B cell (primary cell): ENCODE measurements around the gene SENP5. TPM values are rescaled to one million over a fixed set of nuclear protein-coding genes. Genes with fewer than 3 reads are reported as not detected.

Experiments
- ATAC-seq: fragments of 200-7000 bp; cut with Tn5 transposase; one replicate; pipeline ENCODE4 v1.10.0; 2021; ENCODE audit warnings: low read depth, mild to moderate bottlenecking, moderate number of reproducible peaks, moderate library complexity
- CTCF ChIA-PET: fragments of 350-600 bp; sonication (Branson Sonifier 250); formaldehyde crosslinking; loops from one replicate; lab custom pipeline; 2021; ENCODE audit warnings: antibody characterized with exemption, inconsistent platforms; lab: Charles Lee
- POLR2A ChIA-PET: fragments of 350-600 bp; sonication (Branson Sonifier 250); formaldehyde crosslinking; loops from one replicate; lab custom pipeline; 2021; ENCODE audit warnings: antibody characterized with exemption; lab: Charles Lee
- DNase-seq: peaks from one replicate; pipeline ENCODE4 v3.0.0; 2013
- H2AFZ ChIP-seq: 2 replicates; pipeline ENCODE4 v1.6.1; 2012; ENCODE audit warnings: mild to moderate bottlenecking, low read depth, low read length; ENCODE audit not compliant: insufficient read depth, poor library complexity, severe bottlenecking
- H3K27ac ChIP-seq, 2 donors: 1 replicate in 1 of 2; 2 replicates in 1 of 2; pipeline ENCODE4 v1.5.1; 2012 to 2013; ENCODE audit warnings: low read length in 2 of 2, mild to moderate bottlenecking in 2 of 2, moderate library complexity in 1 of 2
- H3K27me3 ChIP-seq, 4 experiments: fragments of 200-600 bp in 1 of 4; sonication (generic) in 1 of 4; replicated peaks in 1 of 4; 1 replicate in 2 of 4; 2 replicates in 2 of 4; pipeline versions ENCODE4 v1.6.1 to v1.7.0; 2013 to 2016; ENCODE audit warnings: low read length in 3 of 4, mild to moderate bottlenecking in 2 of 4, mixed read lengths in 1 of 4, moderate library complexity in 1 of 4; ENCODE audit not compliant: insufficient read depth in 4 of 4, control insufficient read depth in 3 of 4; ENCODE audit errors: control extremely low read depth in 1 of 4
- H3K36me3 ChIP-seq, 2 experiments: replicated peaks in 1 of 2; 1 replicate in 1 of 2; 2 replicates in 1 of 2; pipeline versions ENCODE4 v1.6.1 to v1.7.1; 2013; ENCODE audit warnings: low read length in 1 of 2; ENCODE audit not compliant: insufficient read depth in 2 of 2, control insufficient read depth in 1 of 2; ENCODE audit errors: control extremely low read depth in 1 of 2, extremely low read depth in 1 of 2
- H3K4me1 ChIP-seq, 2 donors: fragments of 200-600 bp in 1 of 2; sonication (generic) in 1 of 2; 1 replicate in 1 of 2; 2 replicates in 1 of 2; pipeline versions ENCODE4 v1.5.1 to v1.6.1; 2013 to 2017; ENCODE audit warnings: low read length in 2 of 2; ENCODE audit not compliant: control insufficient read depth in 2 of 2, insufficient read depth in 2 of 2
- H3K4me2 ChIP-seq: replicated peaks from 2 replicates; pipeline ENCODE3; 2012; ENCODE audit warnings: mild to moderate bottlenecking, low read depth, low read length; ENCODE audit not compliant: poor library complexity, severe bottlenecking
- H3K4me3 ChIP-seq, 5 experiments: fragments of 200-600 bp in 1 of 5; sonication (generic) in 1 of 5; 1 replicate in 3 of 5; 2 replicates in 2 of 5; pipeline versions ENCODE4 v1.5.1 to v1.7.0; 2011 to 2016; ENCODE audit warnings: low read length in 4 of 5, mild to moderate bottlenecking in 4 of 5, low read depth in 2 of 5, control low read depth in 1 of 5, moderate library complexity in 1 of 5; ENCODE audit not compliant: insufficient read depth in 1 of 5; ENCODE audit errors: control extremely low read depth in 1 of 5, extremely low read depth in 1 of 5
- H3K79me2 ChIP-seq: fragments of 200-600 bp; sonication (generic); one replicate; pipeline ENCODE4 v1.6.0; 2016; ENCODE audit warnings: low read length; ENCODE audit not compliant: control insufficient read depth, insufficient read depth
- H3K9ac ChIP-seq: fragments of 200-600 bp; sonication (generic); 2 replicates; pipeline ENCODE4 v1.6.1; 2017; ENCODE audit warnings: mild to moderate bottlenecking, low read length, moderate library complexity
- H3K9me3 ChIP-seq, 3 donors: one replicate each; pipeline versions ENCODE4 v1.6.1 to v1.7.1; 2013; ENCODE audit warnings: low read length in 2 of 3; ENCODE audit not compliant: control insufficient read depth in 2 of 3, insufficient read depth in 1 of 3; ENCODE audit errors: control extremely low read depth in 1 of 3
- H4K20me1 ChIP-seq: 2 replicates; pipeline ENCODE4 v1.6.0; 2012; ENCODE audit warnings: mild to moderate bottlenecking, low read length; ENCODE audit not compliant: insufficient read depth, control insufficient read depth, poor library complexity, severe bottlenecking
- H3K27ac Mint-ChIP-seq: one replicate; pipeline ENCODE4 v1.8.0; 2021; ENCODE audit warnings: mixed read lengths
- H3K27me3 Mint-ChIP-seq: one replicate; pipeline ENCODE4 v1.8.0; 2021; ENCODE audit warnings: mixed read lengths
- H3K4me1 Mint-ChIP-seq: one replicate; pipeline ENCODE4 v1.8.0; 2021; ENCODE audit warnings: mixed read lengths
- H3K4me3 Mint-ChIP-seq: one replicate; pipeline ENCODE4 v1.8.0; 2021; ENCODE audit warnings: mixed read lengths
- H3K9me3 Mint-ChIP-seq: one replicate; pipeline ENCODE4 v1.8.0; 2022; ENCODE audit warnings: mixed read lengths; ENCODE audit not compliant: insufficient read depth
- EZH2 ChIP-seq: IDR thresholded peaks from 2 replicates; pipeline ENCODE4 v1.6.1; 2012; ENCODE audit warnings: borderline replicate concordance, low read depth, mild to moderate bottlenecking, moderate library complexity, low read length; ENCODE audit not compliant: insufficient read depth, poor library complexity, severe bottlenecking
- WGBS: methylation state at CpG from one replicate; pipeline ENCODE4 v1.1.5; 2013; ENCODE audit warnings: missing lambda C conversion rate; ENCODE audit not compliant: insufficient coverage; 5-methylcytosine and 5-hydroxymethylcytosine counted together
- intact Hi-C: fragments of 100-400 bp; cut with micrococcal nuclease; formaldehyde crosslinking; loops from one replicate; pipeline ENCODE4 v1.10.0; 2022
- polyA plus RNA-seq: library from polyadenylated mRNA; depleted of rRNA; stranded (reverse); fragments of >200 nt; gene quantifications from 2 replicates; pipeline ENCODE4 v1.2.3, GENCODE V29; 2012
- total RNA-seq, 2 donors: library from RNA; stranded (reverse); fragments of 120-200 nt in 1 of 2; gene quantifications; 1 replicate in 1 of 2; 2 replicates in 1 of 2; pipeline versions ENCODE4 v1.2.3 to v1.2.4, GENCODE V29; 2013 to 2022
- TF ChIP-seq, protein P1 (sequence below): fragments of 200-600 bp; IDR thresholded peaks from one replicate; pipeline ENCODE4 v1.8.0; 2022; ENCODE audit warnings: antibody characterized with exemption, mild to moderate bottlenecking

Gene SENP5
- total and polyA plus RNA-seq, 2 donors (not counting 1 experiment from before 2014, with no cell fraction given), result 9.2 to 51.5 TPM

DNA sequence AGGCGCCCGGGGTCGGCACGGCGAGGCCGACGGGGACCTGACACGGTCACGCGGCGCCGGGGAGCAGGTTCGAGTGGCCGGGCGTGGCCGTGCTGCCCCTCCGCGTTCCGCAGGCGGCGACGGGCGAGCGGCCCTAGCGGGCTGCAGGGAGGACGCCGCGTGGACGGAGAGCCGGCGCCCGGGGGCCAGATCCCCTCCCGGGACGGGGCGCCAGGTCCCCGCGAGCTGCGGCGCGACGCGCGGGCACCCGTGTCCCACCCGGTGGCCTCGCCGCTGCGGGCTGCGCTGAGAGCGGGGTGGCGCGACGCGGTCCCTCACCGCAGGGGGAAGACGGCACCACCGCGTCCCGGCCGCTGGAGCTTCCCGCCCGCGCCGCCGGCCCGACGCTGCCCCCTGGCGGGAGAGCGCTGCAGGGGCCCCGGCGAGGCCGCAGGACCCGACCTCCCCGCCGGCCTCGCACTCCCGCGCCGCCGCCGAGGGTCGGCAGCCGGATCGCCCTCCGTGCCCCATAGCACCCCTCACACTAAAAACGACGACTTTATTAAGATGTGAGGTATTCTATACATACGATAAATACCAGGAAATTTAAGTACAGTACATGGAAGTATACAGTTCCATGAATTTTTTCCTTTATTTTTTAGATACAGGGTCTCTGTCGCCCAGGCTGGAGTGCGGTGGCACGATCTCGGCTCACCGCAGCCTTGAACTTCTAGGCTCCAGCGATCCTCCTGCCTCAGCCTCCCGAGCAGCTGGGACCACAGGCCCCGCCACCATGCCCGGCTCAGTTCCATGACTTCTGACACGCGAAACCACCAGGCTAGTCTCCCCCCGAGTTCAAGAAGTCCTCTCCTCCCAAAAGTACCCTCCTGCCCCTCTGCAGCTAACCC is 102.2 kb downstream of the SENP5 start:
- no peak for TF ChIP-seq EZH2
- TF ChIP-seq, protein P1, sequence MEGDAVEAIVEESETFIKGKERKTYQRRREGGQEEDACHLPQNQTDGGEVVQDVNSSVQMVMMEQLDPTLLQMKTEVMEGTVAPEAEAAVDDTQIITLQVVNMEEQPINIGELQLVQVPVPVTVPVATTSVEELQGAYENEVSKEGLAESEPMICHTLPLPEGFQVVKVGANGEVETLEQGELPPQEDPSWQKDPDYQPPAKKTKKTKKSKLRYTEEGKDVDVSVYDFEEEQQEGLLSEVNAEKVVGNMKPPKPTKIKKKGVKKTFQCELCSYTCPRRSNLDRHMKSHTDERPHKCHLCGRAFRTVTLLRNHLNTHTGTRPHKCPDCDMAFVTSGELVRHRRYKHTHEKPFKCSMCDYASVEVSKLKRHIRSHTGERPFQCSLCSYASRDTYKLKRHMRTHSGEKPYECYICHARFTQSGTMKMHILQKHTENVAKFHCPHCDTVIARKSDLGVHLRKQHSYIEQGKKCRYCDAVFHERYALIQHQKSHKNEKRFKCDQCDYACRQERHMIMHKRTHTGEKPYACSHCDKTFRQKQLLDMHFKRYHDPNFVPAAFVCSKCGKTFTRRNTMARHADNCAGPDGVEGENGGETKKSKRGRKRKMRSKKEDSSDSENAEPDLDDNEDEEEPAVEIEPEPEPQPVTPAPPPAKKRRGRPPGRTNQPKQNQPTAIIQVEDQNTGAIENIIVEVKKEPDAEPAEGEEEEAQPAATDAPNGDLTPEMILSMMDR, result peak; percentile 86
- no peaks in the 10 kb centered on the region for H3K79me2 ChIP-seq
- peak; percentile 76 for ATAC-seq
- peaks cover 5 to 11% of the 10 kb centered on the region in 2 donors for H3K4me1 ChIP-seq
- no peaks in the 10 kb centered on the region for H3K9me3 ChIP-seq
- 10% methylated on average over 88 of the region's 100 CpGs for WGBS
- no peak overlapping the region for H3K27ac ChIP-seq
- no peaks in the 10 kb centered on the region for H3K36me3 ChIP-seq
- intact Hi-C loops, result loop anchor here (1.0 to 2.0 kb wide), 6 partner anchors 27 to 402 kb away; partner anchors contain the start of genes CEP19, FBXO45, NCBP2 and PIGX
- no peaks in the 10 kb centered on the region for H4K20me1 ChIP-seq
- Mint-ChIP-seq H3K4me3 (peak overlapping the region; percentile 85), H3K27ac (peak overlapping the region; percentile 81), H3K9me3 (no peaks in the 10 kb centered on the region), H3K27me3 (peaks cover 9% of the 10 kb centered on the region), H3K4me1 (peaks cover 19% of the 10 kb centered on the region)
- CTCF ChIA-PET, result interaction anchor here (0.6 to 5.4 kb wide), 25 partner anchors 9 to 441 kb away, joined by 3 to 66 read pairs (median 3); partner anchors contain the start of genes NCBP2 and SENP5
- peak overlapping the region; percentile 90 for H2AFZ ChIP-seq
- H3K27me3 ChIP-seq, result peaks cover 0 to 4% (median 1%) of the 10 kb centered on the region in 4 experiments
- peak overlapping the region; percentile 76 for H3K9ac ChIP-seq
- H3K4me3 ChIP-seq, result peak overlapping the region; percentile 46 to 82 (median 68)
- peak; percentile 83 for DNase-seq
- H3K4me2 ChIP-seq, result peak overlapping the region; percentile 98
- POLR2A ChIA-PET, result interaction anchor here (0.6 to 1.7 kb wide), 3 partner anchors 27 to 230 kb away, joined by 4 to 8 read pairs (median 5); partner anchors contain the start of gene NCBP2
